DOHH2 (cell line): ENCODE data around the gene MRPS25.

Experiments
- H3F3A ChIP-seq: fragments of 200-600 bp; sonication (generic), shearing (Covaris generic); 2 replicates; pipeline ENCODE4 v1.6.0; 2016; ENCODE audit warnings: antibody characterized with exemption, mild to moderate bottlenecking; ENCODE audit not compliant: control insufficient read depth, insufficient read depth
- H3K27ac ChIP-seq: fragments of 200-600 bp; sonication (generic); 2 replicates; pipeline ENCODE4 v1.5.1; 2014; ENCODE audit warnings: low read depth, mild to moderate bottlenecking, low read length, moderate library complexity
- H3K27me3 ChIP-seq: fragments of 200-600 bp; sonication (generic); 2 replicates; pipeline ENCODE4 v1.6.1; 2014; ENCODE audit warnings: mild to moderate bottlenecking, low read length, mixed read lengths; ENCODE audit not compliant: control insufficient read depth
- H3K36me3 ChIP-seq: fragments of 200-600 bp; sonication (generic); 2 replicates; pipeline ENCODE4 v1.6.1; 2014; ENCODE audit warnings: mild to moderate bottlenecking, low read length, moderate library complexity, mixed read lengths; ENCODE audit not compliant: control insufficient read depth
- H3K4me1 ChIP-seq: fragments of 200-600 bp; sonication (generic); 2 replicates; pipeline ENCODE4 v1.6.1; 2014; ENCODE audit warnings: mild to moderate bottlenecking, low read length, mixed read lengths; ENCODE audit not compliant: control insufficient read depth
- H3K4me2 ChIP-seq: fragments of 200-600 bp; sonication (generic); 2 replicates; pipeline ENCODE4 v1.6.0; 2014; ENCODE audit warnings: mild to moderate bottlenecking, low read length, moderate library complexity
- H3K4me3 ChIP-seq: fragments of 200-600 bp; sonication (generic); 2 replicates; pipeline ENCODE4 v1.5.1; 2014; ENCODE audit warnings: mild to moderate bottlenecking, low read length, mixed read lengths
- H3K79me2 ChIP-seq: fragments of 200-600 bp; sonication (generic); 2 replicates; pipeline ENCODE4 v1.6.1; 2014; ENCODE audit warnings: mild to moderate bottlenecking, low read length, mixed read lengths; ENCODE audit not compliant: control insufficient read depth
- H3K9me2 ChIP-seq: fragments of 200-600 bp; sonication (generic); replicated peaks from 2 replicates; pipeline ENCODE4 v1.6.1; 2014; ENCODE audit warnings: mild to moderate bottlenecking, low read length, mixed read lengths; ENCODE audit not compliant: control insufficient read depth
- H3K9me3 ChIP-seq: fragments of 200-600 bp; sonication (generic); 2 replicates; pipeline ENCODE4 v1.6.1; 2014; ENCODE audit warnings: antibody characterized with exemption, low read length, mixed read lengths; ENCODE audit not compliant: control insufficient read depth, insufficient read depth
- H4K20me1 ChIP-seq: fragments of 200-600 bp; sonication (generic); 2 replicates; pipeline ENCODE4 v1.6.0; 2014; ENCODE audit warnings: low read depth, mild to moderate bottlenecking, antibody characterized with exemption, low read length, moderate library complexity; ENCODE audit not compliant: control insufficient read depth, insufficient read depth
- CTCF ChIP-seq: fragments of 200-600 bp; sonication (generic); IDR thresholded peaks from one replicate; pipeline ENCODE4 v1.5.1; 2014; ENCODE audit warnings: antibody characterized with exemption, mild to moderate bottlenecking, low read depth, low read length; ENCODE audit not compliant: poor library complexity, severe bottlenecking
- EZH2phosphoT487 ChIP-seq: fragments of 200-600 bp; sonication (generic); IDR thresholded peaks from 2 replicates; pipeline ENCODE4 v1.6.1; 2017; ENCODE audit warnings: borderline replicate concordance, mild to moderate bottlenecking, antibody characterized with exemption, low read length, moderate library complexity, mixed read lengths

MRPS25 gene

GRCh38 chr3:15066467-15066866 is 1.4 kb upstream of the MRPS25 start:
- Histone ChIP-seq H3K4me1 (peaks cover 19% of the 10 kb centered on the region), H3F3A (0 out of 2 replicates have a peak, but pooled peaks cover 6% of the 10 kb centered on the region), H3K4me3 (no peak overlapping the region), H4K20me1 (peaks cover 11% of the 10 kb centered on the region), H3K27me3 (no peaks in the 10 kb centered on the region), H3K27ac (no peak overlapping the region), H3K36me3 (peaks cover 29% of the 10 kb centered on the region), H3K9me2 (no peaks in the 10 kb centered on the region), H3K4me2 (no peak overlapping the region), H3K9me3 (no peaks in the 10 kb centered on the region), H3K79me2 (peaks cover 30% of the 10 kb centered on the region)
- TF ChIP-seq CTCF (no peak), EZH2phosphoT487 (no peak)

- H3K9me3 ChIP-seq: no peaks in the 10 kb centered on the region
- peak overlapping the region; percentile 92 for H3K4me2 ChIP-seq
- 0 out of 2 replicates have a peak, but pooled peaks cover 6% of the 10 kb centered on the region for H3F3A ChIP-seq
- H3K4me1 ChIP-seq: peaks cover 19% of the 10 kb centered on the region
- H3K9me2 ChIP-seq: no peaks in the 10 kb centered on the region
- H3K79me2 ChIP-seq: peaks cover 39% of the 10 kb centered on the region
- no peaks in the 10 kb centered on the region for H3K27me3 ChIP-seq
- peaks cover 11% of the 10 kb centered on the region for H4K20me1 ChIP-seq
- H3K36me3 ChIP-seq: peaks cover 26% of the 10 kb centered on the region
- peak overlapping the region; percentile 95 for H3K4me3 ChIP-seq
- no peak for TF ChIP-seq EZH2phosphoT487
- no peak for TF ChIP-seq CTCF
- no peak overlapping the region for H3K27ac ChIP-seq
These were observed 464 bp upstream of the MRPS25 start for GRCh38 chr3:15065550-15066007.

- peaks cover 30% of the 10 kb centered on the region for H3K36me3 ChIP-seq
- no peaks in the 10 kb centered on the region for H3K9me2 ChIP-seq
- peaks cover 51% of the 10 kb centered on the region for H3K79me2 ChIP-seq
- H4K20me1 ChIP-seq: peaks cover 11% of the 10 kb centered on the region
- H3F3A ChIP-seq: 0 out of 2 replicates have a peak, but pooled peaks cover 6% of the 10 kb centered on the region
- peaks cover 19% of the 10 kb centered on the region for H3K4me1 ChIP-seq
- TF ChIP-seq EZH2phosphoT487 (no peak), CTCF (no peak)
- no peaks in the 10 kb centered on the region for H3K9me3 ChIP-seq
- peak overlapping the region; percentile 47 for H3K27ac ChIP-seq
- peak overlapping the region; percentile 92 for H3K4me2 ChIP-seq
- peak overlapping the region; percentile 95 for H3K4me3 ChIP-seq
- H3K27me3 ChIP-seq: no peaks in the 10 kb centered on the region
These were observed 748 bp downstream of the MRPS25 start for GRCh38 chr3:15064299-15064834.
